ENCODE results near the gene CCDC154.

CCDC154 gene

GRCh38 chr16:1427473-1428461 is 16.6 kb downstream of the CCDC154 start:
- ATAC-seq (ENCODE audit: low read depth) (no peak), DNase-seq (ENCODE audit: low spot score) (peak; percentile 68)
- H3K27me3 ChIP-seq (ENCODE audit: insufficient read depth, poor library complexity, severe bottlenecking): no peaks in the 10 kb centered on the region
- no peak overlapping the region for H3K27ac ChIP-seq (ENCODE audit: poor library complexity, severe bottlenecking)
- no peaks in the 10 kb centered on the region for H3K36me3 ChIP-seq (ENCODE audit: low read depth)
- no peak overlapping the region for H3K4me3 ChIP-seq (ENCODE audit: severe bottlenecking)
- TF ChIP-seq CTCF (IDR thresholded peaks at IDR 0.05; ENCODE audit: poor library complexity, severe bottlenecking): no peak
- no peaks in the 10 kb centered on the region for H3K4me1 ChIP-seq (ENCODE audit: insufficient read depth, poor library complexity, severe bottlenecking)
- H3K9me3 ChIP-seq (ENCODE audit: severe bottlenecking): no peaks in the 10 kb centered on the region

- H3K27ac ChIP-seq (ENCODE audit: poor library complexity, severe bottlenecking): no peak overlapping the region
- H3K36me3 ChIP-seq (ENCODE audit: low read depth): no peaks in the 10 kb centered on the region
- H3K27me3 ChIP-seq (ENCODE audit: insufficient read depth, poor library complexity, severe bottlenecking): no peaks in the 10 kb centered on the region
- H3K9me3 ChIP-seq (ENCODE audit: severe bottlenecking): peaks cover 2% of the 10 kb centered on the region
- no peak for TF ChIP-seq CTCF (IDR thresholded peaks at IDR 0.05; ENCODE audit: poor library complexity, severe bottlenecking)
- DNase-seq (ENCODE audit: low spot score): peak; percentile 55
- no peaks in the 10 kb centered on the region for H3K4me1 ChIP-seq (ENCODE audit: insufficient read depth, poor library complexity, severe bottlenecking)
- no peak for ATAC-seq (ENCODE audit: low read depth)
- H3K4me3 ChIP-seq (ENCODE audit: severe bottlenecking): no peak overlapping the region
Observed at GRCh38 chr16:1426734-1427471, 17.5 kb downstream of the CCDC154 start.

- Histone ChIP-seq H3K27ac (ENCODE audit: poor library complexity, severe bottlenecking) (no peak overlapping the region), H3K36me3 (ENCODE audit: low read depth) (no peaks in the 10 kb centered on the region), H3K4me3 (ENCODE audit: severe bottlenecking) (no peak overlapping the region), H3K4me1 (ENCODE audit: insufficient read depth, poor library complexity, severe bottlenecking) (no peaks in the 10 kb centered on the region), H3K27me3 (ENCODE audit: insufficient read depth, poor library complexity, severe bottlenecking) (no peaks in the 10 kb centered on the region), H3K9me3 (ENCODE audit: severe bottlenecking) (peaks cover 4% of the 10 kb centered on the region)
- DNase-seq (ENCODE audit: low spot score) (no peak), ATAC-seq (ENCODE audit: low read depth) (no peak)
- no peak for TF ChIP-seq CTCF (IDR thresholded peaks at IDR 0.05; ENCODE audit: poor library complexity, severe bottlenecking)
Observed at GRCh38 chr16:1425616-1426370, 18.6 kb downstream of the CCDC154 start.

- TF ChIP-seq CTCF (IDR thresholded peaks at IDR 0.05; ENCODE audit: poor library complexity, severe bottlenecking): no peak
- peaks cover 4% of the 10 kb centered on the region for H3K9me3 ChIP-seq (ENCODE audit: severe bottlenecking)
- H3K27me3 ChIP-seq (ENCODE audit: insufficient read depth, poor library complexity, severe bottlenecking): no peaks in the 10 kb centered on the region
- no peak overlapping the region for H3K4me3 ChIP-seq (ENCODE audit: severe bottlenecking)
- H3K27ac ChIP-seq (ENCODE audit: poor library complexity, severe bottlenecking): no peak overlapping the region
- H3K36me3 ChIP-seq (ENCODE audit: low read depth): peaks cover 5% of the 10 kb centered on the region; the same call in 1 of the 2 replicates
- H3K4me1 ChIP-seq (ENCODE audit: insufficient read depth, poor library complexity, severe bottlenecking): peaks cover 4% of the 10 kb centered on the region
- DNase-seq (ENCODE audit: low spot score) (no peak), ATAC-seq (ENCODE audit: low read depth) (no peak)
Observed at GRCh38 chr16:1424028-1424427, 20.3 kb downstream of the CCDC154 start.
